Nephron progenitor cell (in vitro differentiated cells): ENCODE measurements around the gene CEMIP.

ENCODE experiments used
- DNase-seq: peaks from one replicate; pipeline ENCODE4 v3.0.0; 2021
- H3K27ac Mint-ChIP-seq: 2 replicates; pipeline ENCODE4 v1.8.0; 2021; ENCODE audit warnings: mild to moderate bottlenecking, moderate library complexity, mixed read lengths
- H3K27me3 Mint-ChIP-seq: 2 replicates; pipeline ENCODE4 v1.8.0; 2021; ENCODE audit warnings: mild to moderate bottlenecking, low read depth, mixed read lengths; ENCODE audit not compliant: poor library complexity
- H3K36me3 Mint-ChIP-seq: 2 replicates; pipeline ENCODE4 v1.8.0; 2021; ENCODE audit warnings: low read depth, mixed read lengths
- H3K4me1 Mint-ChIP-seq: 2 replicates; pipeline ENCODE4 v1.8.0; 2021; ENCODE audit warnings: mixed read lengths
- H3K4me3 Mint-ChIP-seq: 2 replicates; pipeline ENCODE4 v1.8.0; 2021; ENCODE audit warnings: mild to moderate bottlenecking, moderate library complexity, mixed read lengths
- H3K9me3 Mint-ChIP-seq: 2 replicates; pipeline ENCODE4 v1.8.0; 2021; ENCODE audit warnings: mild to moderate bottlenecking, moderate library complexity, mixed read lengths
- TF ChIP-seq, protein P1 (sequence below): fragments of 200-600 bp; sonication (generic); IDR thresholded peaks from 2 replicates; pipeline ENCODE4 v1.5.0; 2021; ENCODE audit warnings: antibody characterized with exemption

CEMIP gene

GRCh38 chr15:80982839-80983238 is 203.7 kb downstream of the CEMIP start:
- Mint-ChIP-seq H3K27ac (no peak overlapping the region), H3K27me3 (no peaks in the 10 kb centered on the region), H3K36me3 (peaks cover 50% of the 10 kb centered on the region), H3K4me3 (no peak overlapping the region), H3K4me1 (peaks cover 31% of the 10 kb centered on the region), H3K9me3 (no peaks in the 10 kb centered on the region)
- TF ChIP-seq, protein P1, sequence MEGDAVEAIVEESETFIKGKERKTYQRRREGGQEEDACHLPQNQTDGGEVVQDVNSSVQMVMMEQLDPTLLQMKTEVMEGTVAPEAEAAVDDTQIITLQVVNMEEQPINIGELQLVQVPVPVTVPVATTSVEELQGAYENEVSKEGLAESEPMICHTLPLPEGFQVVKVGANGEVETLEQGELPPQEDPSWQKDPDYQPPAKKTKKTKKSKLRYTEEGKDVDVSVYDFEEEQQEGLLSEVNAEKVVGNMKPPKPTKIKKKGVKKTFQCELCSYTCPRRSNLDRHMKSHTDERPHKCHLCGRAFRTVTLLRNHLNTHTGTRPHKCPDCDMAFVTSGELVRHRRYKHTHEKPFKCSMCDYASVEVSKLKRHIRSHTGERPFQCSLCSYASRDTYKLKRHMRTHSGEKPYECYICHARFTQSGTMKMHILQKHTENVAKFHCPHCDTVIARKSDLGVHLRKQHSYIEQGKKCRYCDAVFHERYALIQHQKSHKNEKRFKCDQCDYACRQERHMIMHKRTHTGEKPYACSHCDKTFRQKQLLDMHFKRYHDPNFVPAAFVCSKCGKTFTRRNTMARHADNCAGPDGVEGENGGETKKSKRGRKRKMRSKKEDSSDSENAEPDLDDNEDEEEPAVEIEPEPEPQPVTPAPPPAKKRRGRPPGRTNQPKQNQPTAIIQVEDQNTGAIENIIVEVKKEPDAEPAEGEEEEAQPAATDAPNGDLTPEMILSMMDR = no peak
- no peak for DNase-seq

- DNase-seq = no peak
- Mint-ChIP-seq H3K4me1 (peaks cover 37% of the 10 kb centered on the region), H3K27me3 (no peaks in the 10 kb centered on the region), H3K27ac (no peak overlapping the region), H3K4me3 (no peak overlapping the region), H3K36me3 (peaks cover 37% of the 10 kb centered on the region), H3K9me3 (no peaks in the 10 kb centered on the region)
- TF ChIP-seq, protein P1 = no peak
Measured at GRCh38 chr15:80984856-80985255, 205.7 kb downstream of the CEMIP start.

- TF ChIP-seq, protein P1 = no peak
- peaks cover 37% of the 10 kb centered on the region for H3K4me1 Mint-ChIP-seq
- H3K36me3 Mint-ChIP-seq = peaks cover 31% of the 10 kb centered on the region
- H3K27me3 Mint-ChIP-seq = no peaks in the 10 kb centered on the region
- no peak overlapping the region for H3K4me3 Mint-ChIP-seq
- no peak for DNase-seq
- no peak overlapping the region for H3K27ac Mint-ChIP-seq
- H3K9me3 Mint-ChIP-seq = no peaks in the 10 kb centered on the region
Measured at GRCh38 chr15:80985981-80986380, 206.8 kb downstream of the CEMIP start.

DNA sequence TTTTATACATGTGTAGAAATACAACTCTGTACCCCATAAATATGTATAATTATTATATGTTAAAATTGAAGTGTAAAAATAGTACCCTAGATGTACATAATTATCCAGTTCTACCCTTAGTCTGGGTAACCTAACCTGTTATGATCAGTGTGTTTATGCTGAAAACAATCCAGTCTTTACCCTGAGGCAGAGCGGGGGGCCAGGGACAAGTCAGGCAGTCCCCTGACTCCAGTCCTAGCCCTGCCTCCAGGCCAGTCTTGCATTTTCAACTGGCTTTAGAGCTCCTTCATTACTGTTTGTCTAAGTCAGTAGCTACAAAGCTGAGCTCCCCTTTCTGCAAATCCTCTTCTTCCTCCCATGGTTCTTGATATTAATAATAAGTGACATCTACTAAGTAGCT is 207.3 kb downstream of the CEMIP start:
- H3K9me3 Mint-ChIP-seq = no peaks in the 10 kb centered on the region
- H3K36me3 Mint-ChIP-seq = peaks cover 31% of the 10 kb centered on the region
- TF ChIP-seq, protein P1 = no peak
- peaks cover 37% of the 10 kb centered on the region for H3K4me1 Mint-ChIP-seq
- no peak overlapping the region for H3K4me3 Mint-ChIP-seq
- H3K27ac Mint-ChIP-seq = no peak overlapping the region
- H3K27me3 Mint-ChIP-seq = no peaks in the 10 kb centered on the region
- DNase-seq = no peak

GRCh38 chr15:80988148-80988796 is 209.1 kb downstream of the CEMIP start:
- peaks cover 4% of the 10 kb centered on the region for H3K27me3 Mint-ChIP-seq
- DNase-seq = no peak
- TF ChIP-seq, protein P1 = no peak
- peak overlapping the region; percentile 94 for H3K4me3 Mint-ChIP-seq
- H3K4me1 Mint-ChIP-seq = peaks cover 37% of the 10 kb centered on the region
- peak overlapping the region; percentile 23 for H3K27ac Mint-ChIP-seq
- peaks cover 19% of the 10 kb centered on the region for H3K36me3 Mint-ChIP-seq
- no peaks in the 10 kb centered on the region for H3K9me3 Mint-ChIP-seq

DNA sequence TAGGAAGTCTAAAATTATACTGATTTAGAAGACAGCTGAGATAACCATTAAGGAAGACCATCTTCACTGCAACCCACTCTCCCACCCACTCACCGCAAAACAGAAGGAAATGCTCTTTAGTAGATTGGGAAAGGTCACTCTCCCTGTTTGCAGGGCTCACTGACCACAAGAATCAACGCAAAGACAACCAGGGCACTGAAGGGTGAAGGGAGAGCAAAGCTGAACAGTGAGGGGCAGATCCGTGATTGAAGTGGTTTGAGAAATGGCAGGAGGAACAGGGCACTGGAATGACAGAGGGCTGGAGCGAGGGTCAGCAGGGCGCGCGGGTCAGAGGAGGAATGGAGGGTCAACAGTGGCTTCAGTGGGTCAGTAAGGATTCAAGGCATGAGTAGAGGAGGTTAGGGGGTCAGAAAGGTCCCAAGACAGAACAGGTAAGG is 209.9 kb downstream of the CEMIP start:
- Mint-ChIP-seq H3K4me1 (peaks cover 37% of the 10 kb centered on the region), H3K27me3 (peaks cover 4% of the 10 kb centered on the region), H3K4me3 (peak overlapping the region; percentile 94), H3K9me3 (no peaks in the 10 kb centered on the region), H3K36me3 (peaks cover 16% of the 10 kb centered on the region), H3K27ac (peak overlapping the region; percentile 97)
- TF ChIP-seq, protein P1 = no peak
- DNase-seq = peak; percentile 61
